SK-N-SH (cell line): ENCODE data around the gene CCDC93. TPM values are rescaled to one million over a fixed set of nuclear protein-coding genes. Genes with fewer than 3 reads are reported as not detected.

ENCODE experiments used
- CTCF ChIA-PET: fragments of 300-600, 350-600 bp; formaldehyde crosslinking; extraction: SDS; loops from one replicate; lab custom pipeline; 2021; lab: Yijun Ruan, JAX
- POLR2A ChIA-PET: fragments of 350-600 bp; sonication (Branson Sonifier 250); formaldehyde crosslinking; extraction: SDS; loops from one replicate; lab custom pipeline; 2020; ENCODE audit warnings: antibody characterized with exemption, inconsistent platforms; lab: Yijun Ruan, JAX
- DNase-seq: peaks from one replicate; pipeline ENCODE4 v3.0.0; 2012
- H2AFZ ChIP-seq: fragments of 200-600 bp; sonication (generic); 2 replicates; pipeline ENCODE4 v1.8.1; 2016; ENCODE audit warnings: antibody characterized with exemption, mild to moderate bottlenecking, low read depth
- H3F3A ChIP-seq: fragments of 200-600 bp; sonication (generic); replicated peaks from 2 replicates; pipeline ENCODE3; 2016; ENCODE audit warnings: antibody characterized with exemption, mild to moderate bottlenecking; ENCODE audit not compliant: insufficient read depth
- H3K27ac ChIP-seq, 2 experiments: fragments of 200-500 bp in 1 of 2; fragments of 200-600 bp in 1 of 2; sonication (Bioruptor generic) in 1 of 2; sonication (generic), shearing (Covaris generic) in 1 of 2; 2 replicates each; pipeline versions ENCODE4 v1.5.1 to v1.6.1; 2014 to 2016; ENCODE audit warnings: low read depth in 2 of 2, inconsistent platforms in 1 of 2, low read length in 1 of 2, mild to moderate bottlenecking in 1 of 2, mixed read lengths in 1 of 2
- H3K27me3 ChIP-seq: fragments of 200-600 bp; sonication (generic), shearing (Covaris generic); 2 replicates; pipeline ENCODE4 v1.6.1; 2016; ENCODE audit warnings: mixed run types; ENCODE audit not compliant: insufficient read depth
- H3K36me3 ChIP-seq, 2 experiments: fragments of 200-500 bp in 1 of 2; fragments of 200-600 bp in 1 of 2; sonication (Bioruptor generic) in 1 of 2; sonication (generic) in 1 of 2; replicated peaks in 1 of 2; 2 replicates each; pipeline versions ENCODE3 to v1.5.1; 2014 to 2016; ENCODE audit warnings: low read length in 1 of 2, mild to moderate bottlenecking in 1 of 2; ENCODE audit not compliant: insufficient read depth in 2 of 2, control insufficient read depth in 1 of 2
- H3K4me1 ChIP-seq, 2 experiments: fragments of 200-500 bp in 1 of 2; fragments of 200-600 bp in 1 of 2; sonication (Bioruptor generic) in 1 of 2; sonication (generic), shearing (Covaris generic) in 1 of 2; 2 replicates each; pipeline versions ENCODE4 v1.5.1 to v1.6.1; 2014 to 2016; ENCODE audit warnings: low read depth in 1 of 2, low read length in 1 of 2, mixed run types in 1 of 2; ENCODE audit not compliant: insufficient read depth in 2 of 2, control insufficient read depth in 1 of 2
- H3K4me2 ChIP-seq: fragments of 200-600 bp; sonication (generic), shearing (Covaris generic); 2 replicates; pipeline ENCODE4 v1.6.1; 2017; ENCODE audit warnings: mixed run types
- H3K4me3 ChIP-seq, 2 experiments: fragments of 200-500 bp in 1 of 2; fragments of 200-600 bp in 1 of 2; sonication (Bioruptor generic) in 1 of 2; sonication (generic), shearing (Covaris generic) in 1 of 2; 2 replicates each; pipeline versions ENCODE4 v1.5.1 to v1.8.1; 2014 to 2016; ENCODE audit warnings: low read depth in 2 of 2, inconsistent platforms in 1 of 2, low read length in 1 of 2, mild to moderate bottlenecking in 1 of 2, mixed read lengths in 1 of 2, moderate library complexity in 1 of 2
- H3K79me2 ChIP-seq: fragments of 200-600 bp; sonication (generic); 2 replicates; pipeline ENCODE4 v1.8.1; 2017; ENCODE audit warnings: mild to moderate bottlenecking; ENCODE audit not compliant: insufficient read depth
- H3K9ac ChIP-seq: fragments of 200-600 bp; sonication (generic); 2 replicates; pipeline ENCODE4 v1.6.1; 2017; ENCODE audit warnings: mixed run types
- H3K9me2 ChIP-seq: fragments of 200-600 bp; sonication (generic); 2 replicates; pipeline ENCODE4 v1.6.1; 2017; ENCODE audit warnings: mixed run types
- H3K9me3 ChIP-seq: fragments of 200-600 bp; sonication (generic); 2 replicates; pipeline ENCODE4 v1.6.1; 2017; ENCODE audit warnings: mixed run types, mild to moderate bottlenecking, moderate library complexity
- H4K20me1 ChIP-seq: fragments of 200-600 bp; sonication (generic); 2 replicates; pipeline ENCODE4 v1.6.1; 2017; ENCODE audit warnings: mild to moderate bottlenecking, mixed run types; ENCODE audit not compliant: insufficient read depth
- CTCF ChIP-seq: fragments of 200-600 bp; sonication (generic); IDR thresholded peaks from 2 replicates; pipeline ENCODE4 v1.6.1; 2017; ENCODE audit warnings: antibody characterized with exemption, mild to moderate bottlenecking, moderate library complexity
- EP300 ChIP-seq, 2 experiments: IDR thresholded peaks; 2 replicates each; pipeline versions ENCODE4 v1.4.0 to v1.6.1; 2012; ENCODE audit warnings: borderline replicate concordance in 1 of 2, low read depth in 1 of 2, low read length in 1 of 2
- EZH2phosphoT487 ChIP-seq: fragments of 200-600 bp; sonication (generic); IDR thresholded peaks from 2 replicates; pipeline ENCODE4 v1.6.1; 2017; ENCODE audit warnings: low read depth, mixed run types, mild to moderate bottlenecking, antibody characterized with exemption, moderate library complexity, borderline replicate concordance
- FOXJ3 ChIP-seq: sonication (generic); formaldehyde crosslinking; IDR thresholded peaks from 2 replicates; pipeline ENCODE4 v1.5.1; 2020; ENCODE audit warnings: mild to moderate bottlenecking, missing genetic modification reagents
- GATA2 ChIP-seq: sonication (generic); formaldehyde crosslinking; IDR thresholded peaks from 2 replicates; pipeline ENCODE4 v1.5.0; 2020; ENCODE audit warnings: mild to moderate bottlenecking, missing genetic modification reagents
- JUND ChIP-seq: IDR thresholded peaks from 2 replicates; pipeline ENCODE4 v1.4.0; 2012
- NFIC ChIP-seq: IDR thresholded peaks from 2 replicates; pipeline ENCODE4 v1.4.0; 2012; ENCODE audit warnings: borderline replicate concordance
- NRF1 ChIP-seq: IDR thresholded peaks from 2 replicates; pipeline ENCODE4 v1.6.1; 2012; ENCODE audit warnings: low read depth, mild to moderate bottlenecking, low read length
- POLR2AphosphoS5 ChIP-seq: IDR thresholded peaks from 2 replicates; pipeline ENCODE4 v1.6.1; 2012; ENCODE audit warnings: low read depth, low read length
- RAD21 ChIP-seq: IDR thresholded peaks from 2 replicates; pipeline ENCODE4 v1.6.1; 2012; ENCODE audit warnings: mild to moderate bottlenecking, low read length
- RXRA ChIP-seq: IDR thresholded peaks from 2 replicates; pipeline ENCODE4 v1.4.0; 2012; ENCODE audit warnings: low read depth, mild to moderate bottlenecking, borderline replicate concordance
- SMC3 ChIP-seq: IDR thresholded peaks from 2 replicates; pipeline ENCODE4 v1.6.1; 2012; ENCODE audit warnings: low read depth, low read length, improper control_type of control experiment
- TCF12 ChIP-seq: IDR thresholded peaks from 2 replicates; pipeline ENCODE4 v1.4.0; 2012
- TEAD4 ChIP-seq: IDR thresholded peaks from 2 replicates; pipeline ENCODE4 v1.4.0; 2012; ENCODE audit warnings: mild to moderate bottlenecking, borderline replicate concordance; ENCODE audit not compliant: insufficient read depth
- USF1 ChIP-seq: IDR thresholded peaks from 2 replicates; pipeline ENCODE4 v1.4.0; 2012; ENCODE audit warnings: low read depth, borderline replicate concordance
- USF2 ChIP-seq: fragments of 150-350 bp; IDR thresholded peaks from 2 replicates; pipeline ENCODE4 v1.6.1; 2017; ENCODE audit warnings: antibody characterized with exemption, low read length, low read depth, borderline replicate concordance
- YY1 ChIP-seq: IDR thresholded peaks from 2 replicates; pipeline ENCODE4 v1.4.0; 2012; ENCODE audit warnings: low read depth, mild to moderate bottlenecking
- ZBTB33 ChIP-seq: IDR thresholded peaks from 2 replicates; pipeline ENCODE4 v1.4.0; 2012; ENCODE audit warnings: low read depth, borderline replicate concordance
- WGBS: methylation state at CpG from one replicate; pipeline ENCODE4 v1.1.6; 2017; ENCODE audit warnings: low lambda C conversion rate; 5-methylcytosine and 5-hydroxymethylcytosine counted together
- polyA plus RNA-seq, 3 experiments: library from polyadenylated mRNA; depleted of rRNA; stranded (reverse); fragments of >200 nt; gene quantifications; 2 replicates each; pipeline ENCODE4 v1.2.3, GENCODE V29; 2012

Gene CCDC93
- polyA plus RNA-seq, 1 of the 3 experiments (the other 2 are of a cell fraction): 11.7 TPM

- TF ChIP-seq ZBTB33 (no peak), SMC3 (no peak), USF2 (no peak), GATA2 (no peak), YY1 (no peak), EZH2phosphoT487 (no peak), NFIC (no peak), JUND (no peak), FOXJ3 (no peak), NRF1 (no peak)
- TF ChIP-seq, all 33 proteins: peak for 0
Observed at GRCh38 chr2:117888897-117889296, 125.0 kb downstream of the CCDC93 start (continued).

- no peaks in the 10 kb centered on the region for H3F3A ChIP-seq
- H3K36me3 ChIP-seq: no peaks in the 10 kb centered on the region
- H3K4me2 ChIP-seq: no peak overlapping the region
- no peaks in the 10 kb centered on the region for H3K9me3 ChIP-seq
- H3K27me3 ChIP-seq: no peaks in the 10 kb centered on the region; the same call in 1 of the 2 replicates
- no peaks in the 10 kb centered on the region for H4K20me1 ChIP-seq
- no peaks in the 10 kb centered on the region for H3K9me2 ChIP-seq
- H3K27ac ChIP-seq: no peak overlapping the region
- no peak for TF ChIP-seq CTCF
- DNase-seq: no peak
- H3K79me2 ChIP-seq: no peaks in the 10 kb centered on the region
- POLR2A ChIA-PET: no interaction called here
- no peak overlapping the region for H2AFZ ChIP-seq
- WGBS: 9% methylated on average over 2 of the region's 2 CpGs
- no peaks in the 10 kb centered on the region for H3K4me1 ChIP-seq
- H3K9ac ChIP-seq: no peak overlapping the region
- no peak overlapping the region for H3K4me3 ChIP-seq
- CTCF ChIA-PET: interaction anchor here (0.5 to 1.6 kb wide), 2 partner anchors 11 to 19 kb away, joined by 3 read pairs; no protein-coding TSS in a partner anchor
Observed at GRCh38 chr2:117885308-117885707, 128.6 kb downstream of the CCDC93 start.

GRCh38 chr2:117879003-117879402 is 134.9 kb downstream of the CCDC93 start:
- Histone ChIP-seq H3K27ac (no peak overlapping the region), H2AFZ (no peak overlapping the region), H3K9me3 (no peaks in the 10 kb centered on the region), H3K4me3 (no peak overlapping the region), H3K27me3 (no peaks in the 10 kb centered on the region; the same call in none of the 2 replicates), H3K4me2 (no peak overlapping the region), H3K4me1 (no peaks in the 10 kb centered on the region), H3K36me3 (no peaks in the 10 kb centered on the region), H4K20me1 (no peaks in the 10 kb centered on the region), H3K79me2 (no peaks in the 10 kb centered on the region), H3K9ac (no peak overlapping the region), H3K9me2 (no peaks in the 10 kb centered on the region), H3F3A (no peaks in the 10 kb centered on the region)
- ChIA-PET POLR2A (no interaction called here), CTCF (no interaction called here)
- no peak for DNase-seq
- WGBS: 38% methylated on average over 2 of the region's 2 CpGs
- TF ChIP-seq NFIC: no peak
- TF ChIP-seq RAD21: no peak
- no peak for TF ChIP-seq TEAD4
- TF ChIP-seq POLR2AphosphoS5: no peak
- TF ChIP-seq GATA2: no peak
- no peak for TF ChIP-seq TCF12
- no peak for TF ChIP-seq RXRA
- no peak for TF ChIP-seq EP300 (IDR thresholded peaks at IDR 0.05; ENCODE audit: borderline replicate concordance in 1 of 2, low read depth in 1 of 2, low read length in 1 of 2)
- no peak for TF ChIP-seq USF1
- no peak for TF ChIP-seq ZBTB33
